IPS-15b (cell line): ENCODE data around the gene CALR3.
"Not testable (repeated sequence)": the region's sequence is repeated elsewhere in the genome, so short reads cannot be mapped to it uniquely, and the experiment has no call there.

Source experiments
- H3K27me3 ChIP-seq: one replicate; pipeline ENCODE4 v1.6.1; 2013; ENCODE audit warnings: low read length; ENCODE audit not compliant: control insufficient read depth, insufficient read depth
- H3K36me3 ChIP-seq: one replicate; pipeline ENCODE4 v1.6.1; 2013; ENCODE audit warnings: low read length; ENCODE audit not compliant: control insufficient read depth, insufficient read depth
- H3K4me1 ChIP-seq: one replicate; pipeline ENCODE4 v1.6.1; 2013; ENCODE audit warnings: mild to moderate bottlenecking, low read length; ENCODE audit not compliant: control insufficient read depth, insufficient read depth
- H3K4me3 ChIP-seq: one replicate; pipeline ENCODE4 v1.5.1; 2013; ENCODE audit warnings: low read depth, low read length
- H3K9ac ChIP-seq: one replicate; pipeline ENCODE4 v1.6.1; 2013; ENCODE audit warnings: low read depth, mild to moderate bottlenecking, low read length
- H3K9me3 ChIP-seq: one replicate; pipeline ENCODE4 v1.6.1; 2013; ENCODE audit warnings: mild to moderate bottlenecking, low read length; ENCODE audit not compliant: control insufficient read depth, insufficient read depth

CALR3 gene

DNA sequence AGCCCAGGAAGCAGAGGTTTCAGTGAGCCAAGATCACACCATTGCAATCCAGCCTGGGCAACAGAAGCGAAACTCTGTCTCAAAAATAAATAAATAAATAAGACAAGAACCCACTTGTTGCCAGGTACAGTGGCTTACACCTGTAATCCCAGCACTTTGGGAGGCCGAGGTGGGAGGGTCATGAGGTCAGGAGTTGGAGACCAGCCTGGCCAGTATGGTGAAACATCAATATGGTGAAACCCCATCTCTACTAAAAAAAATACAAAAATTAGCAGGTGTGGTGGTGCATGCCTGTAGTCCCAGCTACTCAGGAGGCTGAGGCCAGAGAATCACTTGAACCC lies 23.4 kb downstream of the CALR3 start:
- not testable (repeated sequence) for H3K36me3 ChIP-seq, H3K27me3 ChIP-seq, H3K4me1 ChIP-seq, H3K9me3 ChIP-seq
- H3K4me3 ChIP-seq, result peak overlapping the region; percentile 86
- peak overlapping the region; percentile 60 for H3K9ac ChIP-seq

DNA sequence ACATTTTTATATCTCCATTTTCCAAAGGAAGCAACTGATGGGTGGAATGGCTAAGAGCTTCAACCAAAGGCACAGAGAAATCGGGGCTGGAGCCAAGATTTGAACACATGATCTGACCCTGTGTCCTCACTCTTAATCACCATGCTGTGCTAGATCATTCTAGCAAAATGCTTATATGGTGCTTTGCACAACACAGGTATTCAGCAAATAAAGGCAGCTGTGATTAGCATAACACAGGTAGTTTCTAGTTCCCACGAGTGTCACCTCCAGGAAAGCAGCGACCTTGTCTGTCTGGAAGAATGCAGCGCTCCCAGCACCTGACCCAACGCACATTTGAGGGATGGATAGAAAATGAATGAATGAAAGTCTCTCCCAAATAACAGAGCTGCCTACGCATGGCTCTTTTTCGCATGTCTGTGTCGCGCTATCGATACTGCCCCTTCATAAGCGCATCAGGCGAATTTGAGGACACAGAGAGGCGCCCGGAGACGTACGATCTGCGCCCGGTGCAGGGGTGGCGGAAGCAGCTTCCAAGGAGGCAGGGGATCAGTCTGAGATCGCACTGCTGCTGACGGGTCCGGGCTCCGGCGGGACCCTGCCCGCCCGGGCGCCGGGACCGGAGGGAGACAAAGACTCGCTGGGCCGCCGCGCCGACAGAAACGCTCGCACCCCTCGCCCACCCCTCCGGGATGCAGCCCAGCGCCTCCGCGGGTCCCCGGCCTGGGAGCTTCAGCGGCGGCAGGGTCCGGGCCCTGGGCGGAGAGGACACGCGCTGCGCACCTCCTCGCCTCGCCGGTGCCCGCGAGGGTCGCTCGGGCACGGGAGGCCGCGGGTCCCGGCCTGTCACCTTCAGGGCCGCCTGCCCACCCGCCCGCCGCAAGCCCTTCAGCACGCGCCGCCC lies 24.8 kb downstream of the CALR3 start:
- Histone ChIP-seq H3K9me3 (no peaks in the 10 kb centered on the region), H3K27me3 (no peaks in the 10 kb centered on the region), H3K4me1 (peaks cover 9% of the 10 kb centered on the region), H3K36me3 (no peaks in the 10 kb centered on the region), H3K9ac (peak overlapping the region; percentile 32), H3K4me3 (peak overlapping the region; percentile 86)

DNA sequence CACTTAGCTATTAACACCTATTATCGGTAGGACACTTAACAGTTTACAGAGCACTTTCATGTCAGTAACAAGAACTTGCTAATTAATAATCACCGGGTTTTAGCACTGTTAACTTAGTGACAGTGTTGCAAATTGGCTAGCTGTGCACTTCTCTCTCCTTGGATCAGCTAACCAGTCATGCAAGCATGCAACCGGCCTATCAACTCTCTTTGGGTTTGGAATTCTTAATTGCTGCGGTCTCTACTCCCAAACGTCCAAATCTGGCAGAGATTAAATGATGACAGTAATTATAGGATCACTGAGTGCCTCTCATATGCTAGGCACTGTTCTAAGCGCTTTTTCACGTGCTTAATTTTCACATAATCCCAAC lies 25.4 kb downstream of the CALR3 start:
- H3K27me3 ChIP-seq, result no peaks in the 10 kb centered on the region
- no peaks in the 10 kb centered on the region for H3K9me3 ChIP-seq
- H3K4me3 ChIP-seq, result peak overlapping the region; percentile 86
- no peak overlapping the region for H3K9ac ChIP-seq
- H3K4me1 ChIP-seq, result peaks cover 9% of the 10 kb centered on the region
- H3K36me3 ChIP-seq, result no peaks in the 10 kb centered on the region

DNA sequence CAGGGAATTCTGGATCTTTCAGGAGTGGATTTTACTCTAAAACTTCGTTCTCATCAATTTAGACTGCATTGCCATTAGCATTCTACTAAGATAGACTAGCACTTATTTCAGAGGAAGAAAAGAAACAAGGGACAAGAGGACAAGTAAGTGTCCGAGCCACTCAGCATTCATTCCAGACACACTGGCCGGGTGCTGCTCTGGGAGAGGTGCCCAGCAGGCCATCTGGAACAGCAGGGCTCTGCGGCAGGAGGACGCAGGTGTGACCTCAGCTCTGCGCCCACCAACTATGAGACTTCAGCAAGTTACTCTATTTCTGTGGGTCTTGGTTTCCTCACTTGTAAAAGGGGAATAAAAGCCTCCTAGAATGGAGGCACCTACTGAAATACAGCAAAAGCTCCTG lies 28.4 kb downstream of the CALR3 start:
- Histone ChIP-seq H3K4me3 (no peak overlapping the region), H3K9ac (peak overlapping the region; percentile 32), H3K9me3 (no peaks in the 10 kb centered on the region), H3K36me3 (no peaks in the 10 kb centered on the region), H3K27me3 (no peaks in the 10 kb centered on the region), H3K4me1 (peaks cover 9% of the 10 kb centered on the region)

- H3K4me3 ChIP-seq, H3K9me3 ChIP-seq, H3K4me1 ChIP-seq, H3K9ac ChIP-seq, H3K27me3 ChIP-seq, H3K36me3 ChIP-seq: not testable (repeated sequence)
Observed at GRCh38 chr19:16466802-16467427, 29.1 kb downstream of the CALR3 start.

GRCh38 chr19:16465239-16465638 lies 30.7 kb downstream of the CALR3 start:
- no peaks in the 10 kb centered on the region for H3K27me3 ChIP-seq
- H3K4me3 ChIP-seq, result no peak overlapping the region
- H3K36me3 ChIP-seq, result no peaks in the 10 kb centered on the region
- no peaks in the 10 kb centered on the region for H3K9me3 ChIP-seq
- peaks cover 2% of the 10 kb centered on the region for H3K4me1 ChIP-seq
- no peak overlapping the region for H3K9ac ChIP-seq

DNA sequence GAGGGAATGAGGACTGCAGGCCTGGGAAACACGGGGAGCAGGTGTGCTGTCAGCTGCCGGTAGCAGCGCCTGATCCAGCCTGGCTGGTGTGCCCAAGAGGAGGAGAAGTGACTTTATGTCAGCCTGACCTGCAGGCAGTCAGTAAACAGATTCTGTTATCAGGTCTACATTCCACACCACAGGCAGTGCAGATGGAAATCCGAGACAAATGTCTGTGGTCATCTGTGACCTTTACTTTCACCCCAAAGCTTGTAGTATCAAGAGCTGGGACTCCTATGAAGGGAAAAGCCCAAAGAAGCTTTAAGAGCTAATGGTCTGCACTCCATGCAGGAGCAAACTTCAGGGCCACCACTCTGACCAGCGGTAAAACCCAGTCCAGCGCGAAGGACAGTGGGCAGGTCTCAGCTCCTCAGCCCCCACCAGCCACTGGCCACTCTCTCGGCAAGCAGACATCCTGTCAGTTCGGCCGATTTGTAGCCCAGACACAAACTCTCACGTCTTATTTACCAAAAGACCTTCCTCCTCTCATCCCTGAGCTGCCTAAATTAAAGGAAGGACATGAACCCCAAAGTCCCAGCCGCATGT lies 31.9 kb downstream of the CALR3 start:
- no peaks in the 10 kb centered on the region for H3K27me3 ChIP-seq
- H3K4me3 ChIP-seq, result no peak overlapping the region
- no peaks in the 10 kb centered on the region for H3K36me3 ChIP-seq
- no peak overlapping the region for H3K9ac ChIP-seq
- no peaks in the 10 kb centered on the region for H3K9me3 ChIP-seq
- H3K4me1 ChIP-seq, result peaks cover 7% of the 10 kb centered on the region

DNA sequence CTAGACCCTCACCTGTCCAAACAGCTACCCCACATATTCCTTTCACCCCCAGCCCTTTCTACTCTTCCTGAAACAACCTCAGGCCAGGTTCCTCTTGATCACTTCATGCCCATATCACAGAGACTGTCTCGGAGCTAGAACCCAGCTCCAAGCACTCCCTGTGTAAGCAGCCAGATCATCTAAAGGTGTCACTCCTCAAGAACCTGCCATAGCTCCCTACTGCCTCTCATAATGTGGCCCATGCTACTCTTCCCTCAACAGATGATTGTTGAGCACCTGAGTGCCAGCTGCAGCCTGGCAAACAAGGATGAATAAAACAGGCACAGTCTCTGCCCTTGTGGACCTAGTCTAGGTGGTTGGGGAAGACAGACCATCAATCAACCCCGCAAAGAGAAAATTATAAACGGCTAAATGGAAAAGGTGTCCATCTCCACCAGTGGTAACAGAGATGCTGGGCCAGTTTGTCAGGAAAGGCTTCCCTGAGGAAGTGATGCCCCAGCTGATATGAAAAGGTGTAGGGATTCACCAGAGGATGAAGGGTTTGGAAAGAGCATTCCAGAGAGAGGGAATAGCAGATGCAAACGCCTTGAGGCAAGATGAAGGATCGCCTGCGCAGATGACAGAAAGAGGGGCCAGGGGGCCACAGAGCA lies 32.5 kb downstream of the CALR3 start:
- Histone ChIP-seq H3K9ac (no peak overlapping the region), H3K4me1 (peaks cover 13% of the 10 kb centered on the region)

DNA sequence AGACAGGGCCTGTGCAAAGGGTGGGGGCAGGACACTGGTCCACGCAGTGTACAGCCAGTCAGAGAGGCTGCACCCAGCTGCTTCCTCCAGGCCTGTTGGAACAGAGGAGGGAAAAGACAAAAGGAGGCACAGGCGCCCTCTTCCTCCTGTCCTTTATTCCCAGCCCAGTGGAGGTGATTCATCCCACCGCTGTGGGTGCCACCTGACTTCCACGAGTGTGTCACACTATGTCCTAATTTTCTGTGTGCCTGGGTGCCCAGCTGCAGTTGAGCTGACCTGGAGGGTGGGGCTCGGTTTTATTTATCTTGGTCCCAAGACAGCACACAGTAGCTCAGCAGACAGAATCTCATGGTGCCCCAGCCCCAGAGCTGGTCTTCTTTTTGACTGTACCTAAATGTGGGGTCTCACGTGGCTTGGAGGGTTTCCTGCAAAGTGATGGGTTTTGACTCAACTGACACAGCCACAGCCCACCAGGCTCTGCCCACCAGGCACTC lies 33.2 kb downstream of the CALR3 start:
- no peak overlapping the region for H3K9ac ChIP-seq
- H3K4me1 ChIP-seq, result peaks cover 18% of the 10 kb centered on the region
- no peak overlapping the region for H3K4me3 ChIP-seq
- H3K9me3 ChIP-seq, result no peaks in the 10 kb centered on the region
- no peaks in the 10 kb centered on the region for H3K36me3 ChIP-seq
- H3K27me3 ChIP-seq, result no peaks in the 10 kb centered on the region

More for the DNA sequence above, 32.5 kb downstream of the CALR3 start:
- Histone ChIP-seq H3K4me3 (no peak overlapping the region), H3K9me3 (no peaks in the 10 kb centered on the region), H3K36me3 (no peaks in the 10 kb centered on the region), H3K27me3 (no peaks in the 10 kb centered on the region)

DNA sequence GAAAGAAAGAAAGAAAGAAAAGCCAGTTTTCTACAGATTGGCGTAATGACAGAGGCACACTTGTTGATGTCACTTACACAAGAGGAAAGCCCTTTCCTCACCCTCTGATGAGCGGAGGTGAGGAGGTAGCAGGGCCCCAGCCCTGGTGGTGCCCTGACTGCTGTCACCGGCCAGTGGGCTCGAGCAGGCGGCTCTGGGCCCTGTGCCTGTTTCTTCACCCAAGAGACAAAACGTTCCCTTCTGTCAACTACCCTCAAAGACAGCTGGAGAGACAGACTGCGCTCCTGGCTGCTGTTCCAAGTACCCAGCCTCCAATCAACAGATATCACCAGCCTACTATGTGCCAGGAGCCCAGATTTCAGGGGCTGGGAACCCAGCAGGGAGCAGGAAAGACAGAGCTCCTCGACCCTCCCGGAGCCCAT lies 34.3 kb downstream of the CALR3 start:
- H3K4me3 ChIP-seq, result no peak overlapping the region
- no peaks in the 10 kb centered on the region for H3K36me3 ChIP-seq
- no peak overlapping the region for H3K9ac ChIP-seq
- H3K4me1 ChIP-seq, result peaks cover 25% of the 10 kb centered on the region
- H3K9me3 ChIP-seq, result no peaks in the 10 kb centered on the region
- no peaks in the 10 kb centered on the region for H3K27me3 ChIP-seq

DNA sequence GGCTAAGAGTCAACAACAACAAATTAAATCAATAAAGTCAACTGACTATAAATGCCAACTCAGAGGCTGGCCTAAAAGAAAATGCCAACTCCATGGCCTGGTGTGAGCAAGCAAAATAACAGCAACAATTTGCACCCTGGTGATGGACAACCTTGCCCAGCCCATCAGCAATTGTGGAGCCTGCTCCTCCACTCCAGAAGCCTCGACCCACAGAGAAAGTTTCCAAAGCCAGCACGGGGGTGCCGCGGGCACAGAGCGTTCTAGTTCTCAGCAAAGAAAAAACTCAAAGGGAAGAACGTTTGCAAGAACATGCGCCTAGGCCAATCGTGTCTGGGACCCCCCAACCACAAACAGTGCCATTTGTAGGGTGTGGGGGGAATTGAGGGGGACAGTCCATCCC lies 35.5 kb downstream of the CALR3 start:
- Histone ChIP-seq H3K27me3 (no peaks in the 10 kb centered on the region), H3K9me3 (no peaks in the 10 kb centered on the region), H3K36me3 (no peaks in the 10 kb centered on the region), H3K9ac (no peak overlapping the region), H3K4me3 (no peak overlapping the region), H3K4me1 (peaks cover 25% of the 10 kb centered on the region)
